ENCODE measurements around the gene ZFHX2. TPM values are rescaled to one million over a fixed set of nuclear protein-coding genes. Genes with fewer than 3 reads are reported as not detected.

Gene ZFHX2
- total and polyA plus RNA-seq, 2 of the 4 experiments (the other 2 are of a cell fraction): 0.18 to 0.53 TPM

DNA sequence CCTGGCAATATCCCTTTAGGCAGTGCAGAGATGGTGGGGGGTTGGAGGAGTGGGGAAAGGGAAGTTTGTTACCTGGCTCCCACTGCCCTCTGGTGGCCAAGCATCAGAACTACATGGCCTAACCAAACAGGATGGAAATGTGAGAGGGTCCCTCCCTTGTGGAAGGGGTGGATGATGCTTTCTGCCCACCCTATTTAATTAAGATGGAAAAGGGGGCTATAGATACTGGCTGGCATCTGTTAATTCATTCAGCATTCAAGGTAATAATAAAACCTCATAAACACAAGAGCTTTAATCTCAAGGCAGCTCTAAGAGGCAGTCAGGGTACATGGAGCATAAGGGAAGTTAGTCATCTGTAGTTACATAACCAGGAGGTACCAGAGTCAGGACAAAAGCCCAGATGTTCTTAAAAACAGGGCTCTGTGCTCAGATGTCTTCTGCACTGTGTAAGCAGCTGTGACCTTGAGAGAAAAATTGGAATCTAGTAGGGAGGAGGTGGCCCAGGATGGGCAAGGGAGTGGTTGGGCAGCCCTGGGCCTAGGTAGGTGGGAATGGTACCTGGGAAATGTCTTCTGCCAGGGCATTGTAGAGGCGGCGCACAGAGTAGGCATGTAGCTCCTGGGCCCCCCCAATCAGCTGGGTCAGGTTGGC lies 11.4 kb upstream of the ZFHX2 start:
- Histone ChIP-seq H3K4me2 (ENCODE audit: low read depth, low read length) (no peak overlapping the region), H4K5ac (ENCODE audit: low read depth, low read length) (no peak overlapping the region), H3K27me3 (ENCODE audit: control insufficient read depth, insufficient read depth, low read length) (no peaks in the 10 kb centered on the region), H2BK120ac (ENCODE audit: low read depth, low read length) (no peak overlapping the region), H2AK5ac (ENCODE audit: low read depth, low read length) (no peak overlapping the region), H3K18ac (ENCODE audit: low read depth, low read length) (no peak overlapping the region), H3K27ac (ENCODE audit: insufficient read depth, low read length) (no peak overlapping the region), H2BK15ac (ENCODE audit: low read depth, low read length) (no peak overlapping the region), H3K9me3 (ENCODE audit: control insufficient read depth, insufficient read depth, low read length) (no peaks in the 10 kb centered on the region), H3K9ac (ENCODE audit: low read depth, low read length) (no peak overlapping the region), H3K14ac (replicated peaks; ENCODE audit: low read depth, low read length) (no peak overlapping the region), H3K79me1 (ENCODE audit: low read depth in 1 of 2, low read length in 2 of 2) (peaks cover 0 to 2% of the 10 kb centered on the region in 2 experiments; a peak in 2 of 4 replicates), H4K8ac (ENCODE audit: low read depth in 2 of 2, low read length in 2 of 2) (no peak overlapping the region), H2AK9ac (replicated peaks; ENCODE audit: low read depth, low read length, poor library complexity) (no peak overlapping the region), H4K91ac (ENCODE audit: insufficient read depth, low read depth, low read length) (no peak overlapping the region), H3K36me3 (ENCODE audit: control insufficient read depth, insufficient read depth, low read length) (peaks cover 7% of the 10 kb centered on the region), H3K4me1 (ENCODE audit: control insufficient read depth, insufficient read depth, low read length) (peaks cover 2% of the 10 kb centered on the region; the same call in 1 of the 2 replicates), H3K9me1 (ENCODE audit: insufficient read depth, low read length) (peaks cover 10% of the 10 kb centered on the region; the same call in 1 of the 2 replicates), H3K4me3 (ENCODE audit: insufficient read depth, low read depth, low read length) (no peak overlapping the region), H3K4ac (ENCODE audit: low read depth, low read length) (no peak overlapping the region), H4K20me1 (ENCODE audit: insufficient read depth, low read length) (no peaks in the 10 kb centered on the region), H3K56ac (ENCODE audit: extremely low read depth, insufficient read depth, low read length) (no peak overlapping the region), H3K23ac (ENCODE audit: low read depth, low read length) (no peak overlapping the region), H2BK20ac (ENCODE audit: low read depth, low read length) (no peak overlapping the region), H2BK5ac (ENCODE audit: low read depth, low read length, poor library complexity, severe bottlenecking) (no peak overlapping the region), H2AFZ (replicated peaks; ENCODE audit: low read length, poor library complexity) (no peak overlapping the region)
- dilution Hi-C loops (cut with HindIII; ENCODE audit: low sequenced_read_pairs, unreplicated experiment): no loop called here
- in situ Hi-C loops (cut with MboI; ENCODE audit: low sequenced_read_pairs): no loop called here
- TF ChIP-seq, protein P1, sequence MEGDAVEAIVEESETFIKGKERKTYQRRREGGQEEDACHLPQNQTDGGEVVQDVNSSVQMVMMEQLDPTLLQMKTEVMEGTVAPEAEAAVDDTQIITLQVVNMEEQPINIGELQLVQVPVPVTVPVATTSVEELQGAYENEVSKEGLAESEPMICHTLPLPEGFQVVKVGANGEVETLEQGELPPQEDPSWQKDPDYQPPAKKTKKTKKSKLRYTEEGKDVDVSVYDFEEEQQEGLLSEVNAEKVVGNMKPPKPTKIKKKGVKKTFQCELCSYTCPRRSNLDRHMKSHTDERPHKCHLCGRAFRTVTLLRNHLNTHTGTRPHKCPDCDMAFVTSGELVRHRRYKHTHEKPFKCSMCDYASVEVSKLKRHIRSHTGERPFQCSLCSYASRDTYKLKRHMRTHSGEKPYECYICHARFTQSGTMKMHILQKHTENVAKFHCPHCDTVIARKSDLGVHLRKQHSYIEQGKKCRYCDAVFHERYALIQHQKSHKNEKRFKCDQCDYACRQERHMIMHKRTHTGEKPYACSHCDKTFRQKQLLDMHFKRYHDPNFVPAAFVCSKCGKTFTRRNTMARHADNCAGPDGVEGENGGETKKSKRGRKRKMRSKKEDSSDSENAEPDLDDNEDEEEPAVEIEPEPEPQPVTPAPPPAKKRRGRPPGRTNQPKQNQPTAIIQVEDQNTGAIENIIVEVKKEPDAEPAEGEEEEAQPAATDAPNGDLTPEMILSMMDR (conservative IDR thresholded peaks at IDR 0.05; ENCODE audit: low read depth, low read length): peak; percentile 85
- TF ChIP-seq MAZ (IDR thresholded peaks at IDR 0.05; ENCODE audit: borderline replicate concordance, low read depth, low read length) (peak; percentile 57; the same call in 1 of the 2 replicates), RAD21 (IDR thresholded peaks at IDR 0.05; ENCODE audit: low read length) (peak; percentile 82), SMC3 (IDR thresholded peaks at IDR 0.05; ENCODE audit: low read depth, low read length) (peak; percentile 74)
- TF ChIP-seq, protein P2, sequence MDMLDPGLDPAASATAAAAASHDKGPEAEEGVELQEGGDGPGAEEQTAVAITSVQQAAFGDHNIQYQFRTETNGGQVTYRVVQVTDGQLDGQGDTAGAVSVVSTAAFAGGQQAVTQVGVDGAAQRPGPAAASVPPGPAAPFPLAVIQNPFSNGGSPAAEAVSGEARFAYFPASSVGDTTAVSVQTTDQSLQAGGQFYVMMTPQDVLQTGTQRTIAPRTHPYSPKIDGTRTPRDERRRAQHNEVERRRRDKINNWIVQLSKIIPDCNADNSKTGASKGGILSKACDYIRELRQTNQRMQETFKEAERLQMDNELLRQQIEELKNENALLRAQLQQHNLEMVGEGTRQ (IDR thresholded peaks at IDR 0.05; ENCODE audit: low read depth, low read length): no peak
- ATAC-seq (ENCODE audit: low read depth) (peak; percentile 63), DNase-seq (peak; percentile 40)
- WGBS, 2 experiments (ENCODE audit: extremely low coverage in 2 of 2, insufficient read length in 1 of 2): no CpG with 5 or more reads among the region's 2 CpGs
- ChIA-PET POLR2A (ENCODE audit: unreplicated experiment) (interaction anchor here (1.0 kb wide), 1 partner anchor 85 kb away, joined by 3 read pairs; no protein-coding TSS in a partner anchor), CTCF (interaction anchor here (0.7 to 1.0 kb wide), 2 partner anchors 80 to 84 kb away, joined by 3 read pairs; no protein-coding TSS in a partner anchor)
- no TSS peak for BruUV-seq (replicated peaks)
- intact Hi-C loops (cut with micrococcal nuclease): loop anchor here (1.0 kb wide), 1 partner anchor 85 kb away; no protein-coding TSS in a partner anchor
